Suppressor macrophage (primary cell): ENCODE measurements around the gene EML4.
"Not testable (repeated sequence)": the region's sequence is repeated elsewhere in the genome, so short reads cannot be mapped to it uniquely, and the experiment has no call there.

Source experiments
- DNase-seq, 4 experiments: peaks; one replicate each; pipeline ENCODE4 v3.0.0-alpha.2; 2020 to 2022

The EML4 gene

DNA sequence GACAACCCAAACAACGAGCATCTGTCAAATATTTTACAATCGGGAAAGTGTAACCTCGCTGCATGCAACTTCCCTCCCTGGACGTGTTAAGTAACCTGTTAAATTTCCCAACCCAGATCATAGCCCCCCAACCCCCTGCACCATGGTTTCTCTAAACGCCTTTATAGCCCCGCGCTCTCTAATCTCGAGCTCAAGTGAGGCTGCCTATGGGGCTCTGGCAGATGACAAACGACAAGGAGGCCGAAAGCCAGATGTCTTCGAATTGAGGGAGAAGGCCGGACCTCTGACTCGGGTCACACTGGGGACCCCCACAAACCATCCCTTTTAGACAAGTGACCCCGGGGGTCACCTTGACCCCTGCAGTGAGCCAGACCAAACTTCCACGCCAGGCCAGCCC is 191.3 kb downstream of the EML4 start:
- peak in 1 of 4 experiments; percentile 6 for DNase-seq

DNA sequence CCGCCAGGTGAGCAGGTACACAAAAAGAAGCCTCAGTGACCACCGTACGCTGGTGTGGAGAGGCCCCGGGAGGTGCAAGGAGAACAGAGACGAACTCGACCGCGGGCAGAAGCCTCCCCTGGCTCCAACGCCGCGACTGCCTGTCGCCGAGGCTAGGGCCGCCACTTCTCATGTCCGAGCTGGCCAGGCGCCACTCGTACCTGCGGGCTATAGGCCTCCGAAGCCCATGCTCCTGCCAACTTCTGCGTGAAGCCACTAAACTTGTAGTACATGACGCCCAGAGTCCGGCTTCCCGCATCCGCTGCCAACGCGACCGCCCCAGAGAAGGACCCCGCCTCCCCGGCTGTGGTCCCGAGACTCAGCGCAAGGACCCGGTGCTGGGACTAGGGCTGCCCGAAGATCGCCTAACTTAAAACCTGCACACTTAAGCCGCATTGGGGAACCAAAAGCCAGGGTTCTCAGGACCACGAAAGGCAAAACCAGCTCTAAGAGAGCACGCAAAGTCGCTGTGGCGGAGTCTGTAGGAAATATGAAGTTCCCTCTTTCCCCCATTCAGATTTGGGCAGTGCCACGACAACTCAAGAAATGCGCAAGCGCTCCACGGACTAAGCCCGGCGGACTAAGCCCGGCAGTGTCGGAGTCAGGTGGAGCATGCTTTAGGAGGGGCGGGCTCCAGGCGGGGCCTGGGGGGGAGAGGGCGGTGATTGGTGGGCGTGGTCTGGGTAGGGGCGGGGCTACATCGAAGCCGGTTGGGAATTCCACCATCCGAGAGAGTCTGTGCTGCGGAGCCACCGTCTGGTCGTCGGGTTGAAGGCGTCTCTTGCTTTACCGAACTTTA is 192.0 kb downstream of the EML4 start, which contains the start of gene COX7A2L:
Gene COX7A2L (minus strand): TSS at position 328 of the 838 bp plus-strand sequence. CDS start 56 bp downstream, at position 272.
- peak; percentile 98 to 99 (median 98) for DNase-seq

DNA sequence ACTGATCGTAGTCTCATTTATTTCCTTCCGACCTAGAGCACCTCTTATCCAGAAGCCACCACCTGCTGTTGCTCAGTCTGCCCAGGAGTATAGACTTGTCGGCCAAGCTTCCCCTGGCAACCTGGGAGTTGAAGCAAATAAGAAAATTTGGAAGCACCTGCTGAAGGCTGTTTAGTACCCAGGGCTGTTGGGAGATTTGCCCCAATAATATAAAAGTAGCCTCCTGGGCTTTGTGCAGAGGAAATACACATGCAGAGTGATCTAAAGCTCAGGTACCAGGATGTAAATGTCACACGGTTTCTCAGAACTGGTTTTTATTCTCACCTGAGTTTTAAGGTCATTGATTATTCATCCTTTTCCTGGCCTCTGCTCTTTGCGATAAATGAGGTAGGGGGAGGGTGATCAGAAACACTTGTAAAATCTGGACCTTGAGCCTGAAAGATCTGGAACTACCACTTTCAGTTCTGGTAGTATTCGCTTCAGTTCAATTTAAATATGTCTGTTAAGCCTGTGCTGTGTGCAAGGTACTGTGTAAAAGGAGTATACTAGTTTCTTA is 192.7 kb downstream of the EML4 start:
- no peak for DNase-seq

DNA sequence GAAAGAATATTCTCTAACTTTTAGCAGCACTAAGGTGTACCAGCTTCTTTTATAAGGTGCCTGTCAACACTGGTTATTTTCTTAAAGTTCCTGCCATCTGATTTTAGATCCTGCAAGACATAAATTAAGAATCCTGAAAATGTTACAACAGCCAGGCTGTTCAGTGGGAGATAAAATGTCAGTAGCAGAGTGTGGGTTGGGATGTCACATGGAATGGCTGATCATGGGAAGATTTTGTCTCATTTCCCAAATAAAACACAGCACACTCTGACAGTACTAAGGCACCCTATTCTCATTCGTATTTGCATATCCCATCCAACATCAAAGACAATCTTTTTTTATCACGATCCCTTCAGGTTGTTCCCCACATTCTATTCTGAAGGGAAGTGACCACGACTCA is 194.3 kb downstream of the EML4 start:
- DNase-seq: no peak

DNA sequence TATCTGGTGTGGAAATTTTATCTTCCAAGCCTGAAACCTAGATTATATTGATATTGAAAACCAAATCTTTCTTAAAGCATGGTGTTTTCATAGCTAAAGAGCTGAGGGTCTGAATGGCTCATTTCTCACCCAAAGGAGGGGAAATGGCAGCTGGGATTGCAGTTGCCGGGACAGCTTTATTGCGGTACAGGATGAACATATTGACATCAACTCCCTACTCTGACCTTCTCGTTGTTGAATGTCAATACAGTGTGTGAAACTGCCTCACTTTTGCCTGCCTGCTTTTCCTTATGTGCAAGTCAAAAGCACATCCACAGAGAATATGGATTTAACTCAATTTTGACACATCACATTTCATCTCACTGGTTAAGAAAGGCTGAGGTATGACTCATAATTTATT is 195.5 kb downstream of the EML4 start:
- DNase-seq: no peak

DNA sequence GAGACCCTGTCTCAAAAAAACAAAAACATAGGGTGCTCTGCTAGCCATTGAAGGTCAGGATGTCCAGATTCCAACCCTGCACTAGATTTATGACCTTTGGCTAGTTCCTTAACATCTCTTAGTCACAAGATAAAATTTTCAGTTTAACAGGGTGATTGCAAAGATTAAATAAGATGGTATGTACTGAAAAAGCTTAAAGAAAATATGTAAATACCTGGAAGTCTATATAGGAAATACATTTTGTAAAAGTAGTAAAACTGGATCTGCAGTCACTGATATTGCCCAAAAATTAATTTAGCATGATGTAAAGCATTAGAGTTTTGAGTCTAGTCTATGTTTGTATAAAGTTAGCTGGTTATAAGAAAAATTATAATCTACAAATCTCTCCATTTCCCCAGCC is 197.3 kb downstream of the EML4 start:
- no peak for DNase-seq

DNA sequence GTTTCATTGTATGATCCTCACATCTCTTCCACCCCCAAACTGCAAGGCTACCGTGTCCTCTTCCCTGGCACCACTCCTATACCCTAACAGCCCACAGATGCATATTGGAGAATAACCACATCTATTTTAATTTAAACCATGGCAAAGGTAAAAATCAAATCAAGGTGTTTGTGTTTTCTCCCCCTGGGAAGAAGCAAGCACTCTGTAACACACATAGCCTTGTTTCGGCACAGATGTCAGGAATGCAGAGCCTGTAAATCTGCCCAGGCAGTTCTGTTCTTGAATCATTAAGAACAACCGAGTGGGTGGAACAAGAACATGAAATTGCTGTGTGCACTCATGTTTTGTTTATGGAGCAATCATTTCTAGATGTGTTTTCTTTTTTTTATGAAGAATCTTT is 198.7 kb downstream of the EML4 start:
- peak in 3 of 4 experiments; percentile 8 to 37 (median 34) for DNase-seq

DNA sequence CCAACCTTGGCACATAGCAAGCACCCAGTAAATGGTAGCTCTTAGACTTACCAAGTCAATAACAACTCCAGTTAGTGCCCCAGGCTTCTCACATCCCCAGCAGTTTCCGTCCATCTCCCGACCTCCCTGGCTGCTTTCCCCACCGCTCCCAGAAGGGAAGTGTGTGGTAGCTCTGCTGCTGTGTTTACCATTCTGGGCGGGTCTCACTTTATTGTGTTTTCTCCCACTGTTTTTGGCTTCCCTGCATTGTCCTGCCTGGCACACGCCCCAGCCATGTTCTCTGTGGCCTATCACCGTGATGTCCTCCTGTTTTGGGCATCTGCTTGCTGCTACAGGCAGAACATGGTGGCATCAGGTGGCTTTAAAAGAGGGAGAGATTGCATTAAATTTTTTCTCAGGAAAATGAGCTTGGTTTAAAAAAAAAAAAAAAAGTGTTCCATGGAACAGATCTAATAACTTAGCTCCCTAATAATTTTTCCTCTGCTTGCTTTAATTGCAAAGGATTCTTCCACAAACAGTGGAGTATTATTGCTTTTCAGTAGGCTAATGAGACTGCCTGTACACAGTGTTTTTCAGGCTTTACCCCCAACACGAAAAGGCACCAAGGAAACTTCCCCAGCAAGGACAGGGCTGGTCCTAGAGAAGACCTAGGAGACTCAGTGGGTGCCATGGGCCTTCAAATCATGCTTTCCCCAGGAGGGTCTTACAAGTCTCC is 199.8 kb downstream of the EML4 start:
- no peak for DNase-seq

DNA sequence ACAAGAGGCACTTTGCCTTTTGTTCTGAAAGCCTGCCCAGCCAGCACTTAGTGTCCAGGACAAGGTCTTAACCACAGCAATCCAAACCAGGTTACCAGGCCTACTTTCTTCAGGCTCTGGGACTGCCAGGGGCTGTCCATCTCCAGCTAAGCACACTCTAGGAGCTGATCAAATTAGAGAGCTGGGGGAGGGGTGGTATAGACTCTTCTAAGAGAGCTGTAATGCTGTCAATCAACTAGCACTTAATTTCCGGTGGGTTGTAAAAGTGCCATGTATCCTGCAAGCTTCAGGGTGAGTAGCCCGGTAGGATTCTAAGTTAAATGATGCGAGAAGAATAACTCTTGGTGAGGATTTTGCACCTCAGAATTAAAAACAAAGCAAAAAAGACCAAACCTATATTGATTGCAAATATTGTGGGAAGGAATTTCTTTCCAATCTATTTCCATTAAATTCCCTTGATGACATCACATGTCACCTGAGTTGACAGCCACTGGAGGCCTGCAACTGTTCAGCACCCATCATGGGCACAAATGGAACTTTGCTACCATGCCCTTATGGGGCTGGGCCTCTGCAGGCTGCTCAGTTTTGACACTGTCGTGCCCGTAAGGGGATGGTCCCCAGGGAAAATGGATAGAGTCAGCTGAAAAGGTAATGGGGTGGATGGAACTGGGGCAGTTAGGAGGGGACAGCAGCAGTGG is 200.5 kb downstream of the EML4 start:
- DNase-seq: no peak

DNA sequence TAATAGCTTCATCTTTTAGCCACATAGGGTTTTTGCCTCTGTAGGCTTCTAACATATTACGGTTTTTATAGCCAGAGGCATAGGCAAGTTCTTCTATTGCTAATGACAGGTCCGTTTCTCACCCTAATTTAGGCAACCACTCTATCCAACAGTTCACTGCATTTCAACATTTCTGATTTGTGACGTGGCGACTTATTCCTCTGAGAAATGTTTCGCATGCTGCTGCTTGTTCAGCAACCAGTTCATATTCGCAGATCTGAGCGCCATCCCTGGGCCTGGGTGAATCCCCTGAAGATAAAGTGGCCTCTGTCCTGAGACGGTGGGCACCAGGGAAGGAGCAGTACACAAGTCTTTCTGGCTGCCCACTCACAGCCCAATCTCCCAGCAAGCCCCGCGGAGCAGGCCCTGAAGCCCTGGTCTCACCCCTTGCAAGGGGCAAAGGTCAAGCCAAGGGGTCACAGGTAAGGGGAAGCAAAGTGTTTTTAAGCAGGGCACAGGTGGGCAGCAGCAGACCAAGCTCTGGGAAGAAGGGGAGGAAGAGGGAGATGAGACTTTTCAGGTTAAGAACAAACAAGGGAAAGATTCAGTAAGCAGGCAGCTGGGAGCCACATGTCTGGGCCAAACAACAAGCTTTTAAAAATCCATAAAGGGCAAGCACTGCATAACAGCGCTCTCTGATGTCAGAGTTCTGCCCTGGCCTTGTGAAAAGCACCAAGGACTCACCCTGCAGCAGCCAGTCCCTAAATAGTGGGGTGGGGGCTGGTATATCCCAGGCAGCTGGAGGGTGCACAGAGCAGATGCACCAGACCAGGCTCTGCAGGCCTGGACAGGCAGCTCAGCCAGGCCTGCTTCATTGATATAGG is 202.7 kb downstream of the EML4 start:
- DNase-seq: no peak

DNA sequence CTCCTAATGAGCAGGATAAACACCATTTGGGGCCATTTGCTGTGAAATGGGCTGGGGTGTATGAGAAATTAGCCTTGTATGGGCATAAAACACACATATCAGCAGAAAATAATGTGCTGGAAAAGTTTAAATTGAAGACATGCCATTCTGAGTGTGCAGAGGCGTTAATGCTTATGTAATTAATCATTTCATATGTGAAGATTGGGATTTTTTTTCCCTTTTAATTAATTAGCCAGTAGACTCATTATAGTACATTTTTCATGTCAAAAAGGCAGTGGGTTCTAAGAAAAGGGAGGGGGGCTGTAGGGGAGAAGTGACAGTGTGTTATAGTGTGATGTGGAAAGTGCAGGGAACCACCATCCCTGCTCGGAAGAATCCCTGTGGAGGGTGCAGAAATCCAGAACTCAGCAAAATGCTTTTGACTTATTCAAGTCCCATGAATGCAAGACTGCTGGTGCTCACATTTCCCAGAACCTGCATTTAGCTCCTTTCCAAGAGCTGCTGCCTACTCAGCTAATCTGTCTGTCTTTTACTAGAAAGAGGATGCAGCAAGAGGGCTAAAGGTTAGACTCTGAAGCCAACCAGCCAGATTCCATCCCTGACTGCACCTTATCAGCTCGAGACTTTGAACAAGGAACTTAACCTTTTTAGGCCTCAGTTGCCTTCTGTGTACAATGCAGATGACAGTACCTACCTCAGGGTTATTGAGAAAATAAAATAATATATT is 203.5 kb downstream of the EML4 start:
- DNase-seq: no peak

DNA sequence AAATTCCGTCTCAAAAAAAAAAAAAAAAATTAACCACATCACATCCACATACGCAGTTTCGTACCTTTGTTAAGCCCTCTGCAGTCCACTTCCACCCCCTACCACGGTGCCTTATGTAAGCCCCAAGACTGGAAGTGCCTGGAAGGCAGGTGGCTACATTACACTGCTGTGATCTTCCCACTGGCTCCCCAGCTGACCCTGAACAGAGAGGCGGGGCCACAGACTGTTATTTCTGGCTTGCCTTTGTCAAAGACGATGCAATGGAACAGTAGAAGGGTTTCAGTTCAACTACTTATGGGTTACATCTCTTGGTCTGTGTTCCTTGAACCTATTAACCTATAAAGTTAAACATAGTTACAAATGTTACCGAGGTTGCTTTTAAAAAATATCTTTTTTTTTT is 207.6 kb downstream of the EML4 start:
- DNase-seq: no peak

DNA sequence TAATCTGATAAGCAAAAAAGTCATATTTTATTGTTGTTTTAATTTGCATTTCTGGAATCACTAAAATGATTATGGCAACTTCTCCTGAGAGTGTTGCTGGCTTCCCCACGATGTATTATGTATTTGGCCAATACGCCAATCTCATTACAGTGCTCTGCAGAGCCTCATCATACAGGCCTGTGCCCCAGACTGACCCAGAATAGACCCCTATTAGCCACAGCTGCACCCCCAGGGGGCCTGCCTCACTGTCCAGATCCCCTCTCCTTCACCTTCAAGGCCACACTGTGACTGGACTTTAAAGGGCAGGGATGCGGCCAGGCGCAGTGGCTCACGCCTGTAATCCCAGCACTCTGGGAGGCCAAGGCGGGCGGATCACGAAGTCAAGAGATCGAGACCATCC is 209.3 kb downstream of the EML4 start:
- no peak for DNase-seq

DNA sequence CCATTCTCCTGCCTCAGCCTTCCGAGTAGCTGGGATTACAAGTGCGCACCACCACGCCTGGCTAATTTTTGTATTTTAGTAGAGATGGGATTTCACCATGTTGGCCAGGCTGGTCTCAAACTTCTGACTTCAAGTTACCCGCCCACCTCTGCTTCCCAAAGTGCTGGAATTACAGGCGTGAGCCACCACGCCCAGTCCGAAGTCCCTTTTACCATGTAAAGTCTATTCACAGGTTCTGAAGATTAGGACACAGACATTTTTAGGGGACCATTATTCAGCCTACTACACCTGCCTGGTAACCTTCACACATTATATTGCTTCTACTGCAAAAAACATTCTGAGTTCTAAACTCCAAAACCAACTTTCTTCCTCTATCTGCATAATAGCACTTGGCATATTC is 210.9 kb downstream of the EML4 start:
- not testable (repeated sequence) for DNase-seq

DNA sequence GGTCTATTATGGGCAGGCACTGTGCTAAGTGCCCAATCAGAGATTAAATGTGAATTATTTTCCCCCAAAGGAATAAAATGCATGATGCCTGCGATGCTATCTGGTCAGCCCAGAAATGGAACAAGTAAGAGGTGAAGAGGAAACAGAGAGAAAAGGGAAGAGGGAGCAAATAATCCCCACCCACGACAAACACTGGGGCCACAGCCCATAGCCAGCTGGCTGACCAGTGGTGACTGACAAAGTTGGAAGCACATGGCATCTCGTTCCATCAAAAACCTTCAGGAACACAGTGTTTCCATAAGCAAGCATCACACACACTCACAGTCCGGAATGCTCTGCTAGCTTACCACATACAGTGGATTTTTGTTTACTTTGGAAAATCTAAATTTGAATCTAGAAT is 213.0 kb downstream of the EML4 start:
- DNase-seq: peak in 1 of 4 experiments; percentile 18
